B cell (primary cell): ENCODE results near the gene RYK. TPM values are rescaled to one million over a fixed set of nuclear protein-coding genes. Genes with fewer than 3 reads are reported as not detected.
A peak's percentile ranks its signal among the peaks of the same experiment; 100 is the strongest.

Experiments
- ATAC-seq: fragments of 200-7000 bp; cut with Tn5 transposase; one replicate; pipeline ENCODE4 v1.10.0; 2021; ENCODE audit warnings: low read depth, mild to moderate bottlenecking, moderate number of reproducible peaks, moderate library complexity
- CTCF ChIA-PET: fragments of 350-600 bp; sonication (Branson Sonifier 250); formaldehyde crosslinking; loops from one replicate; lab custom pipeline; 2021; ENCODE audit warnings: antibody characterized with exemption, inconsistent platforms; lab: Charles Lee
- POLR2A ChIA-PET: fragments of 350-600 bp; sonication (Branson Sonifier 250); formaldehyde crosslinking; loops from one replicate; lab custom pipeline; 2021; ENCODE audit warnings: antibody characterized with exemption; lab: Charles Lee
- DNase-seq: peaks from one replicate; pipeline ENCODE4 v3.0.0; 2013
- H2AFZ ChIP-seq: 2 replicates; pipeline ENCODE4 v1.6.1; 2012; ENCODE audit warnings: mild to moderate bottlenecking, low read depth, low read length; ENCODE audit not compliant: insufficient read depth, poor library complexity, severe bottlenecking
- H3K27ac ChIP-seq, 2 donors: 1 replicate in 1 of 2; 2 replicates in 1 of 2; pipeline ENCODE4 v1.5.1; 2012 to 2013; ENCODE audit warnings: low read length in 2 of 2, mild to moderate bottlenecking in 2 of 2, moderate library complexity in 1 of 2
- H3K27me3 ChIP-seq, 4 experiments: fragments of 200-600 bp in 1 of 4; sonication (generic) in 1 of 4; replicated peaks in 1 of 4; 1 replicate in 2 of 4; 2 replicates in 2 of 4; pipeline versions ENCODE4 v1.6.1 to v1.7.0; 2013 to 2016; ENCODE audit warnings: low read length in 3 of 4, mild to moderate bottlenecking in 2 of 4, mixed read lengths in 1 of 4, moderate library complexity in 1 of 4; ENCODE audit not compliant: insufficient read depth in 4 of 4, control insufficient read depth in 3 of 4; ENCODE audit errors: control extremely low read depth in 1 of 4
- H3K36me3 ChIP-seq, 2 experiments: replicated peaks in 1 of 2; 1 replicate in 1 of 2; 2 replicates in 1 of 2; pipeline versions ENCODE4 v1.6.1 to v1.7.1; 2013; ENCODE audit warnings: low read length in 1 of 2; ENCODE audit not compliant: insufficient read depth in 2 of 2, control insufficient read depth in 1 of 2; ENCODE audit errors: control extremely low read depth in 1 of 2, extremely low read depth in 1 of 2
- H3K4me1 ChIP-seq, 2 donors: fragments of 200-600 bp in 1 of 2; sonication (generic) in 1 of 2; 1 replicate in 1 of 2; 2 replicates in 1 of 2; pipeline versions ENCODE4 v1.5.1 to v1.6.1; 2013 to 2017; ENCODE audit warnings: low read length in 2 of 2; ENCODE audit not compliant: control insufficient read depth in 2 of 2, insufficient read depth in 2 of 2
- H3K4me2 ChIP-seq: replicated peaks from 2 replicates; pipeline ENCODE3; 2012; ENCODE audit warnings: mild to moderate bottlenecking, low read depth, low read length; ENCODE audit not compliant: poor library complexity, severe bottlenecking
- H3K4me3 ChIP-seq, 5 experiments: fragments of 200-600 bp in 1 of 5; sonication (generic) in 1 of 5; 1 replicate in 3 of 5; 2 replicates in 2 of 5; pipeline versions ENCODE4 v1.5.1 to v1.7.0; 2011 to 2016; ENCODE audit warnings: low read length in 4 of 5, mild to moderate bottlenecking in 4 of 5, low read depth in 2 of 5, control low read depth in 1 of 5, moderate library complexity in 1 of 5; ENCODE audit not compliant: insufficient read depth in 1 of 5; ENCODE audit errors: control extremely low read depth in 1 of 5, extremely low read depth in 1 of 5
- H3K79me2 ChIP-seq: fragments of 200-600 bp; sonication (generic); one replicate; pipeline ENCODE4 v1.6.0; 2016; ENCODE audit warnings: low read length; ENCODE audit not compliant: control insufficient read depth, insufficient read depth
- H3K9ac ChIP-seq: fragments of 200-600 bp; sonication (generic); 2 replicates; pipeline ENCODE4 v1.6.1; 2017; ENCODE audit warnings: mild to moderate bottlenecking, low read length, moderate library complexity
- H3K9me3 ChIP-seq, 3 donors: one replicate each; pipeline versions ENCODE4 v1.6.1 to v1.7.1; 2013; ENCODE audit warnings: low read length in 2 of 3; ENCODE audit not compliant: control insufficient read depth in 2 of 3, insufficient read depth in 1 of 3; ENCODE audit errors: control extremely low read depth in 1 of 3
- H4K20me1 ChIP-seq: 2 replicates; pipeline ENCODE4 v1.6.0; 2012; ENCODE audit warnings: mild to moderate bottlenecking, low read length; ENCODE audit not compliant: insufficient read depth, control insufficient read depth, poor library complexity, severe bottlenecking
- H3K27ac Mint-ChIP-seq: one replicate; pipeline ENCODE4 v1.8.0; 2021; ENCODE audit warnings: mixed read lengths
- H3K27me3 Mint-ChIP-seq: one replicate; pipeline ENCODE4 v1.8.0; 2021; ENCODE audit warnings: mixed read lengths
- H3K4me1 Mint-ChIP-seq: one replicate; pipeline ENCODE4 v1.8.0; 2021; ENCODE audit warnings: mixed read lengths
- H3K4me3 Mint-ChIP-seq: one replicate; pipeline ENCODE4 v1.8.0; 2021; ENCODE audit warnings: mixed read lengths
- H3K9me3 Mint-ChIP-seq: one replicate; pipeline ENCODE4 v1.8.0; 2022; ENCODE audit warnings: mixed read lengths; ENCODE audit not compliant: insufficient read depth
- EZH2 ChIP-seq: IDR thresholded peaks from 2 replicates; pipeline ENCODE4 v1.6.1; 2012; ENCODE audit warnings: borderline replicate concordance, low read depth, mild to moderate bottlenecking, moderate library complexity, low read length; ENCODE audit not compliant: insufficient read depth, poor library complexity, severe bottlenecking
- WGBS: methylation state at CpG from one replicate; pipeline ENCODE4 v1.1.5; 2013; ENCODE audit warnings: missing lambda C conversion rate; ENCODE audit not compliant: insufficient coverage; 5-methylcytosine and 5-hydroxymethylcytosine counted together
- intact Hi-C: fragments of 100-400 bp; cut with micrococcal nuclease; formaldehyde crosslinking; loops from one replicate; pipeline ENCODE4 v1.10.0; 2022
- polyA minus RNA-seq: library from RNA; depleted of rRNA, polyadenylated mRNA; stranded (reverse); fragments of >200 nt; gene quantifications from 2 replicates; pipeline ENCODE4 v1.2.3, GENCODE V29; 2012
- polyA plus RNA-seq: library from polyadenylated mRNA; depleted of rRNA; stranded (reverse); fragments of >200 nt; gene quantifications from 2 replicates; pipeline ENCODE4 v1.2.3, GENCODE V29; 2012
- total RNA-seq, 2 donors: library from RNA; stranded (reverse); fragments of 120-200 nt in 1 of 2; gene quantifications; 1 replicate in 1 of 2; 2 replicates in 1 of 2; pipeline versions ENCODE4 v1.2.3 to v1.2.4, GENCODE V29; 2013 to 2022
- TF ChIP-seq, protein P1 (sequence below): fragments of 200-600 bp; IDR thresholded peaks from one replicate; pipeline ENCODE4 v1.8.0; 2022; ENCODE audit warnings: antibody characterized with exemption, mild to moderate bottlenecking

The RYK gene
- total RNA-seq (63.9 and 67.7 TPM in 2 replicates), polyA plus RNA-seq (16.9 and 30.3 TPM in 2 replicates), polyA minus RNA-seq (39.7 and 50.0 TPM in 2 replicates)
- total RNA-seq (2013), result 58.6 TPM

DNA sequence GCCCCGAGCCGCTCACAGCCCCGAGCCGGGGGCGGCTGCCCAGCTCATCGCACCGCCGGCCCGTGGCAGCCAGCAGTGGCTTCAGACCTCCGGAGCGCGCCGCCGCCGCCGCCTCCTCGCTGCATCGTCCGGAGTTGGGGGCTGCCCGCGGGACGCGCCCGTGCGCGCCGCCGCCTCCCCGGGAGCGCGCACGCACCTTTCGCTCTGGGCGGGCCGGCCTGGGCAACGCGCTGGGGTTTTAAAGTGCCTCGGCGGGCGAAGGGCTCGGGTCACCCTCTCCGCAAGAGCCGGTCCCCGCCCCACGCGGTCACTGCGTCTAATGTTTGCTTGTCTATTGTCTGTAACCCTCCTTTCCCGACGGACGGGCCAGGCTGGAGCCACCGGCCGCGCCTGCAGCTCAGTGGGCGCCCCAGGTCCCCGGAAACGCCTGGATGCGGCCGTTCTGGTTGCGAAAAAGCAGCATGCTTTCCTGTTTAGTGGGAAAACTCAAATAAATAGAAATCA, at the start of gene RYK:
Gene RYK, minus strand, starts transcription at position 143 of the 504 bp plus-strand sequence. CDS start 205 bp downstream, outside the sequence.
- H4K20me1 ChIP-seq, result peaks cover 35% of the 10 kb centered on the region
- DNase-seq, result peak; percentile 90
- H3K79me2 ChIP-seq, result peaks cover 46% of the 10 kb centered on the region
- H3K4me2 ChIP-seq, result peak within 1 kb of the TSS; percentile 88
- H3K27me3 Mint-ChIP-seq, result no peaks in the 10 kb centered on the region
- ChIA-PET CTCF (interaction anchor here (0.7 to 5.2 kb wide), 5 partner anchors 12 to 235 kb away, joined by 4 to 25 read pairs (median 4); partner anchors contain the start of genes ANAPC13 and CEP63), POLR2A (interaction anchor here (1.3 to 1.6 kb wide), 2 partner anchors 234 to 235 kb away, joined by 4 read pairs; partner anchors contain the start of genes ANAPC13 and CEP63)
- intact Hi-C loops, result loop anchor here (1.0 to 10.0 kb wide), 7 partner anchors 11 to 1836 kb away; partner anchors contain the start of genes CEP63, DNAJC13, NPHP3 and SRPRB
- no peaks in the 10 kb centered on the region for H3K27me3 ChIP-seq
- peak within 1 kb of the TSS; percentile 93 for H3K4me3 Mint-ChIP-seq
- peak within 1 kb of the TSS; percentile 69 to 90 (median 74) for H3K4me3 ChIP-seq
- no peaks in the 10 kb centered on the region for H3K9me3 ChIP-seq
- peak within 1 kb of the TSS; percentile 93 for H3K27ac Mint-ChIP-seq
- H3K4me1 ChIP-seq, result peaks cover 29 to 30% of the 10 kb centered on the region in 2 donors
- peaks cover 49% of the 10 kb centered on the region for H3K4me1 Mint-ChIP-seq
- no peaks in the 10 kb centered on the region for H3K36me3 ChIP-seq
- WGBS, result under 1% methylated on average over 48 of the region's 59 CpGs
- peak within 1 kb of the TSS; percentile 95 for H2AFZ ChIP-seq
- peak within 1 kb of the TSS; percentile 71 to 82 for H3K27ac ChIP-seq
- no peaks in the 10 kb centered on the region for H3K9me3 Mint-ChIP-seq
- ATAC-seq, result peak; percentile 73
- TF ChIP-seq, protein P1, sequence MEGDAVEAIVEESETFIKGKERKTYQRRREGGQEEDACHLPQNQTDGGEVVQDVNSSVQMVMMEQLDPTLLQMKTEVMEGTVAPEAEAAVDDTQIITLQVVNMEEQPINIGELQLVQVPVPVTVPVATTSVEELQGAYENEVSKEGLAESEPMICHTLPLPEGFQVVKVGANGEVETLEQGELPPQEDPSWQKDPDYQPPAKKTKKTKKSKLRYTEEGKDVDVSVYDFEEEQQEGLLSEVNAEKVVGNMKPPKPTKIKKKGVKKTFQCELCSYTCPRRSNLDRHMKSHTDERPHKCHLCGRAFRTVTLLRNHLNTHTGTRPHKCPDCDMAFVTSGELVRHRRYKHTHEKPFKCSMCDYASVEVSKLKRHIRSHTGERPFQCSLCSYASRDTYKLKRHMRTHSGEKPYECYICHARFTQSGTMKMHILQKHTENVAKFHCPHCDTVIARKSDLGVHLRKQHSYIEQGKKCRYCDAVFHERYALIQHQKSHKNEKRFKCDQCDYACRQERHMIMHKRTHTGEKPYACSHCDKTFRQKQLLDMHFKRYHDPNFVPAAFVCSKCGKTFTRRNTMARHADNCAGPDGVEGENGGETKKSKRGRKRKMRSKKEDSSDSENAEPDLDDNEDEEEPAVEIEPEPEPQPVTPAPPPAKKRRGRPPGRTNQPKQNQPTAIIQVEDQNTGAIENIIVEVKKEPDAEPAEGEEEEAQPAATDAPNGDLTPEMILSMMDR, result no peak
- TF ChIP-seq EZH2, result no peak
- H3K9ac ChIP-seq, result peak within 1 kb of the TSS; percentile 84

DNA sequence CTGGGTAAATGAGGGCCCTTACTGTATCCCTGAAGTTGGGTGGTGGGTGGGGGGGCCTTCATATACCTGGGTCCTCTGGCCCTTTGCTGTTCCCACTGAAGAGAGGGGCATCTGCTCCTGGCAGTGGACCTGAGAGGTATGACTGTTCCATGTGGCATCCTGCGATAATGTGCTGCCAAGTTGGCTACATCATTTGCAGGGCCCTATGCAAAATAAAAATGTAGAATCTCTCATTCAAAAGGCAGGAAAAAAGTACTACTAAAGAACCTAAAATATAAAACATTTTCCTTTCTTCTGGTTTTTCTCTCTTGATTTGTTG, 49.2 kb upstream of the RYK start:
- no peaks in the 10 kb centered on the region for H3K79me2 ChIP-seq
- intact Hi-C loops, result loop anchor here (1.0 kb wide), 1 partner anchor 87 kb away; no protein-coding TSS in a partner anchor
- Mint-ChIP-seq H3K27ac (no peak overlapping the region), H3K4me1 (no peaks in the 10 kb centered on the region), H3K9me3 (peaks cover 5% of the 10 kb centered on the region), H3K27me3 (peaks cover 25% of the 10 kb centered on the region), H3K4me3 (no peak overlapping the region)
- H3K36me3 ChIP-seq, result no peaks in the 10 kb centered on the region
- H3K4me2 ChIP-seq, result no peak overlapping the region
- no peak overlapping the region for H2AFZ ChIP-seq
- WGBS, result no CpG with 5 or more reads among the region's 1 CpG
- no peaks in the 10 kb centered on the region for H3K4me1 ChIP-seq
- no peaks in the 10 kb centered on the region for H4K20me1 ChIP-seq
- CTCF ChIA-PET, result interaction anchor here (1.7 kb wide), 1 partner anchor 87 kb away, joined by 13 read pairs; no protein-coding TSS in a partner anchor
- H3K9me3 ChIP-seq, result no peaks in the 10 kb centered on the region
- no peak overlapping the region for H3K9ac ChIP-seq
- H3K27me3 ChIP-seq, result peaks cover 0 to 5% (median 0%) of the 10 kb centered on the region in 4 experiments
- DNase-seq (no peak), ATAC-seq (no peak)
- H3K4me3 ChIP-seq, result no peak overlapping the region
- POLR2A ChIA-PET, result no interaction called here
- TF ChIP-seq EZH2, result no peak
- TF ChIP-seq, protein P1, result no peak
- no peak overlapping the region for H3K27ac ChIP-seq
